ACHN (cell line): ENCODE measurements around the gene CAPN8.
A peak's percentile ranks its signal among the peaks of the same experiment; 100 is the strongest.

Experiments
- DNase-seq: peaks from one replicate; pipeline ENCODE4 v3.0.0-alpha.2; 2015
- in situ Hi-C: cut with HindIII; loops from 2 replicates; pipeline ENCODE4 v1.10.0; 2017; ENCODE audit warnings: low sequenced_read_pairs, low pct_ligation_motif_present, low pct_unique_long_range_greater_than_20kb

CAPN8 gene

DNA sequence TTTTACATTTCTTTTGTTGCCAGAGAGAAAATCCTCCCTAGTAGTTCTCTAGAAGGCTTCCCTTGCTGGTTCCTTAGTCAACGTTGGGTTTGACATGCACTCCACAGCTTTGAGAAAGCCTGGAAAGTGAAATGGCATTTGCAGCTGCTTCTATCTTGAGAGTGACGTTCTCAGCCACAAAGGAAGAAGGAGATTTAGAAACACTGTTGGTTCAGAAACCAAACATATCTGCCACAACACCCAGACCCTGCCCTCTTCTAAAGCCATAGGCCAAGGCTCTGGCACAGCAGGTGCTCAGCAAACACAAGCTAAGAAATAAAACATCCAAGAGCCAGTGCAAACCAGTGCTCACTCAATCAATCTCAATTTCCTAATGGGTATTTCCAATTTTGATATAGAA, 150.9 kb downstream of the CAPN8 start:
- no peak for DNase-seq
- in situ Hi-C loops: no loop called here

DNA sequence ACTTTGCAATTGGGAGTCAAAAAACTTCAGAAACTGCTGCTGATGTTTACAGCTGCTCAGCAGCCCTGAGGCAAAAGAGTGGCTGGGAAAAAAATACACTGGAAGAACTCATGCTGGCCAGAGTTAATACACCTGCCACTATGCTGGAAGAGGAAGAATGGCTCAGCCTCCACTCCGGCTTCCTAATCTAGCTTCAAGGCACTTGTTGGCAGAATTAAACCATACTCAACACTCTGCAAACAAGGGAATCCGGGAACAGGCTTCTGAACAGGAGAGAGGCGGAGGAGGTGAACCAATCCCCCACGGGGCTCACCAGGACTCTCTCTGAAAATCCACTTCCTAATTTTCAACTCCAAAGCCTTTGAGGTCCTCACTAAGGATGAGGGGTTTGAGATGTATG, 152.2 kb downstream of the CAPN8 start:
- DNase-seq: no peak
- in situ Hi-C loops: no loop called here

DNA sequence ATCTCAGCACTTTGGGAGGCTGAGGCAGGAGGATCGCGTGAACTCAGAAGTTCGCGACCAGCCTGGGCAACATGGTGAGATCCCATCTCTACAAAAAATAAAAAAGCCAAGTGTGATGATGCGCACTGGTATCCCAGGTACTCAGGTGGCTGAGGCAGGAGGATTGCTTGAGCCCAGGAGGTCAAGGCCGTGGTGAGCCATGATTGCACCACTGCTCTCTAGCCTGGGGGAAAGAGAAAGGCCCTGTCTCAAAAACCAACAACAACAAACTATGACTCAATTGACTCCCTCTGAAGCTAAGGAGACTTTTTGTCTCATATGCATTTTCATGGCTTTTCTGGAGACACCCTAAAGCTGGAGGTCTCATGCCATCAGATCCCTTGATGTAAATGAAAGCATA, 153.4 kb downstream of the CAPN8 start:
- in situ Hi-C loops: no loop called here
- no peak for DNase-seq

DNA sequence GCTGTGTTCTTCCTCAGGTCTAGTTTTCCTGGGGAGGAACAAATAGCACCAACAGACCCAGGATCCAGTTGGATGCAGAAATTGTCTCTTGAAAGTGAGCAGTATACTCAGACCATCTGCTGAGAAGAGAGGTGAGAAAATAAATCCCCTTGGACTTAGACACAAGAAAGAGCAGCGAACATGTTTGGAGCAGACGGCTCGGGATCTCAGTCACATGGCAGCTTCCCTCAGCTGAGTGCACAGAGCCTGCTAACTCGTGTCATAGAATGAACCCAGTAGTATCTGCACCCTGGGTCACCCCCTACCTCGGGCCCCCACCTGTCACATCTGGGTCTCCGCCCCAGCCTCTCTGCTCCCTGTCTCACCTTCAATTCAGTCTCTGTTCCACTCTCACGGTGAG, 156.7 kb downstream of the CAPN8 start:
- DNase-seq: no peak
- in situ Hi-C loops: no loop called here

DNA sequence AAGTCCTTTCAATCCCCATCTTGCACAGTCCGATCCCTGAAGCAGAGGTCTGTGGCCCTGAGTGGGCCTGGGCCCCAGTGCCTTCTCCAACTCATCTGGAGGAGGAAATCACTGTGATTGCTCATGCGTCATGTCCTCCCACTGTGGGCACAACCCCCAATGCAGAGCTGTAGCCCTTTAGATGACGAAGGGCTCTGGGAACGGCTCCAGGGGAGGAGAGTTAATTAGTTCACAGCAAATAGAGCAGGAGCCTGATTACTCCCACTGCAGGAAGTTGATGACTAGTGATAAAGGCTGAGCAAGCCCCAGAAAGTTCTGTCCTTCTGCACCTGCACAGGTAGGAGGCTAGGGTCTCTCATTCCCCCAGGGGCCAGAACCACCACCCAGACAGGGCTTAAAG, 160.8 kb downstream of the CAPN8 start:
- no peak for DNase-seq
- in situ Hi-C loops: no loop called here

DNA sequence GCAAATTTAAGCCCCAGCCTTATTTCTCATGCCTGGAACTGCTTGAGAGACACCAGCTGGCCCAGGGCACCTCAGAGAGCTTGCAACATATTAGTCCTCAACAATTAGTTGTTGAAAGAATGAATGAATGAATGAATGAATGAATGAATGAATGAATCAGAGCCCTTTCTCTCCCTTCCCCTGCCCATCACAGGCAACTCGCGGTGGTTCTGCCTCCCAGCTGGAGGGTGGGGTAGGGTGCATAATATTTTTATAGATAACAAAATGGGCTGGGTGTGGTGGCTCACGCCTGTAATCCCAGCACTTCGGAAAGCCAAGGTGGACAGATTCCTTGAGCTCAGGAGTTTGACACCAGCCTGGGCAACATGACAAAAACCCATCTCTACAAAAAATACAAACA, 162.2 kb downstream of the CAPN8 start:
- no peak for DNase-seq
- in situ Hi-C loops: no loop called here

DNA sequence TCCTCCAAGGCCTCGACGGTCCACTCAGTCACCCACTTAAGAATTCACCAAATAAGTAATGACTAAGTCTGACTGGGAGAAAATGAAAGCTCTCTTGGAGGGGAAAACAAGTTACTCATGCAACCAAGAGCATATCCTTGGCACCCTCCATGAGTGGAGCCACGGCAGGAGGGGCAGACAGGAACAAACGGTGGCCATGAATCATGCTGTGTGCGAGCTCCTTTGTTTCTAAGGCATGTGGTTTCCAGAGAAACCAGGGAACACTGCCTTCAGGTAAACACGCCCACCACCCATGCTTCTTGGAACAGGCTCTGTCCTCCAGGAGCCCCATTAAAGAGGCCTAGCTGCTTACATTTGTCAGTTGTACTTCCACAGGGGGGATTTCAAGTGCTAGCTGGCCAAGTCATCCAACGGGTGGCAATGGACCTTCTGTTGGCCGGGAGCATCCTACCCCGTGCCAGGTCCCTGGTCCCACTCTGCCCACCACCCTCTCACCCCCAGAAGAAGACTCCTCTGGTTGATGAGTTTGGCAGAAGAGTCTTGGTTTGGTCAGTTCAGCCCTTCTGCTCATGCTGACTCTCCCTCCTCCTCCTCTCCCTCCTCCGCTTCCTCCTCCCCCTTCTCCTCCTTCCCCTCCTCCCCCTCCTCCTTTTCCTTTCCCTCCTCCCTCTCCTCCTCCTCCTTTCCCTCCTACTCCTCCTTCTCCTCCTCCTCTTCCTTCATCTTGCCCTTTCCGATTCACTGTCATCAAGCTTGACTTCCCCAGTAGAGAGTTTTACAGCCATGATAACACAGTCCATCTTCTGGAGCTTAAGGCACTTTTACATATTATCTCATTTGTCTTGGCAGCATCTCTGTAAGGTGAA, 164.7 kb downstream of the CAPN8 start:
- DNase-seq: peak; percentile 58

DNA sequence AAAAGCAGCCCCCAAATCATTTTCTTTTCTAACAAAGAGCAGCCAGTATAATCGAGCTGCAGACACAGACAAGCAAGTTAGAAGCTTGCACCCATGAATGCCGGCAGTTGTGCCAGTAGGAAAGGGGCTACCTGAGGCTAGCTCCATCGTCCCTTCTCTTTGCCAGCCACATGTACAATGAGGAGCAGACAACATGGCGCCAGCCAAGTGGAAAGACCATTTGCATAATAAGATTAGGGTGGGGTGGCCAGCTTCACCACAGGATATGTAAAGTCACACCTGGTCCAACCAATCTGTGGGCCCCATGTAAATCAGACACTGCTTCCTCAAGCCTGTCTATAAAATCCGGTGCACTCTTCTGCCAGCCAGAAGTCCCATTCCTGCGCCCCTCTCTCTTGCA, 168.6 kb downstream of the CAPN8 start:
- no peak for DNase-seq
- in situ Hi-C loops: no loop called here

More for the DNA sequence above, 164.7 kb downstream of the CAPN8 start:
- in situ Hi-C loops: no loop called here

DNA sequence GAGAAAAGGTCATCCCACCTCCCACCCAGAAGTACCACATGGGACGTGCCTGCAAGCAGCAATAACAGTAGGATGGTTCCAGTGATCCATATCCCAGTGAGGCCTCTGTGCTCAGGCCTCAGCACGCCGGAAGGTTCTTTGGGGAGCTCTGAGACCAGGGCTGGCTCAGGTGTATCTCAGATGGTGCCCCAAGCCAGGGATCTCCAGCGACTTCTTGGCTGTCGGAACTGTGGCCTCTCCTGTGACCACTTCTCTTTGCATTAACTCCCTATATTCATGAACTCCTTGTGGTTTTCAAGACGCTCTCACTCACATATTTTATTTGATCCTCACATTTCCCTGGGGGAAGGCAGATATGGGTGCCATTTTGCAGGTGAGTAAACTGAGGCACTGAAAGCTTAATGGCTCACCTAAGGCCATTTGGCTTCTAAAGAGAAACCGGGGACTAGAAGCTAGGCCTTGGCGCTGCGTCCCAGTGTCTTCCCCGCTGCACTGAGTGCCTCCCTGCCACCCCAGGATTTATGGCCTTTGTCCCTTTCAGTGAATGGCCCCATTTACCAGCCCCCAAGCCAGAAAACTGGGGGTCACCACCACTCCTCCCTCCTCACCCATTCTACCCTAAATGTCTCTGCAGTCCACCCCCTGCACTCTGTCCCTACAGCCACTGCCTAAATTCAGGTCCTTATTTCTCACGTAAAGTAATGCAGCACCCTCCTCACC, 170.4 kb downstream of the CAPN8 start:
- no peak for DNase-seq

DNA sequence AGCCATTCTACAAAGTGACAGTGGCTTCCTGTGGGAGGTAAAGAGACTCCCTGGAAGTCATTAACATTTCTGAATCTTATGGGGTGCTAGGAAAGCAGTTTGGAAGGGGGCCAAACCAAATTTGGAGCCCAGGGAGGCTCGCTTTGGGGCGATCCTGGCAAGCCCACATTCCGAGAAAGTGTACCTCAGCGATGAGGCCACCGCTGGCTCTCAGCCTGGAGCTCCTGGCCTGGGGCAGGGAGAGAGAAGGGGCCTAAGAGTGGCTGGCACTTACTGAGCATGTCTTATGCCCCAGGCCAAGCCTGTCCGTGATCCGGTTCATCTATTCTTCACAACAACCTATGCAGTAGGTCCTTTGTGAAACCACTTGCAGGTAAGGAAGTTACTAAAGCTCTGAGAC, 173.5 kb downstream of the CAPN8 start:
- no peak for DNase-seq
- in situ Hi-C loops: no loop called here

More for the DNA sequence above, 170.4 kb downstream of the CAPN8 start:
- in situ Hi-C loops: no loop called here
